Measurements from ENCODE around the gene CPT1A. TPM values are rescaled to one million over a fixed set of nuclear protein-coding genes. Genes with fewer than 3 reads are reported as not detected.

CPT1A gene
- total and polyA plus RNA-seq, 10 of the 15 experiments (the other 5 are each of a cell fraction or from before 2014, with no cell fraction given), result 1.1 to 17.5 (median 6.0) TPM

- H3K4me2 ChIP-seq (ENCODE audit: control insufficient read depth, insufficient read depth), result no peak overlapping the region
- H2AFZ ChIP-seq (ENCODE audit: control insufficient read depth, low read depth, low read length), result no peak overlapping the region
- no peak overlapping the region for H3K27ac ChIP-seq (ENCODE audit: control insufficient read depth, insufficient read depth)
- ATAC-seq (no peak), FAIRE-seq (no peak), DNase-seq (ENCODE audit: low read depth, low spot score) (no peak)
- ChIA-PET RAD21 (ENCODE audit: unreplicated experiment) (no interaction called here), SMC1A (ENCODE audit: uncharacterized antibody, unreplicated experiment) (no interaction called here), POLR2A (no interaction called here), CTCF (no interaction called here)
- no peaks in the 10 kb centered on the region for H3K4me1 ChIP-seq (ENCODE audit: control insufficient read depth, insufficient read depth, low read length)
- WGBS (ENCODE audit: insufficient coverage, insufficient replicate concordance, low lambda C conversion rate, missing lambda C conversion rate), result 67% methylated on average over 8 of the region's 8 CpGs
- intact Hi-C loops (cut with micrococcal nuclease; ENCODE audit: unreplicated experiment), result no loop called here
- in situ Hi-C loops (cut with MboI), result no loop called here
- H4K20me1 ChIP-seq (ENCODE audit: control insufficient read depth, insufficient read depth), result no peaks in the 10 kb centered on the region
- no peaks in the 10 kb centered on the region; the same call in 2 of the 3 replicates for H3K9me3 ChIP-seq (replicated peaks; ENCODE audit: control insufficient read depth, insufficient read depth, low read length)
- H3K36me3 ChIP-seq (ENCODE audit: control insufficient read depth in 2 of 2, insufficient read depth in 2 of 2, low read length in 1 of 2), result no peaks in the 10 kb centered on the region
- H3K9ac ChIP-seq (ENCODE audit: control insufficient read depth, insufficient read depth, low read length), result no peak overlapping the region
- peaks cover 0 to 4% of the 10 kb centered on the region in 2 experiments; a peak in 3 of 4 replicates for H3K27me3 ChIP-seq (replicated peaks in 1 of 2; ENCODE audit: control insufficient read depth in 2 of 2, insufficient read depth in 2 of 2, low read length in 1 of 2)
- H3K79me2 ChIP-seq (ENCODE audit: control insufficient read depth, insufficient read depth, low read length), result no peaks in the 10 kb centered on the region
- no peak overlapping the region for H3K4me3 ChIP-seq
- TF ChIP-seq KLF5 (IDR thresholded peaks at IDR 0.05; ENCODE audit: partially characterized antibody), result no peak
- no peak for TF ChIP-seq WRNIP1 (IDR thresholded peaks at IDR 0.05; ENCODE audit: borderline replicate concordance, low read depth, low read length)
- TF ChIP-seq SKIL (IDR thresholded peaks at IDR 0.05; ENCODE audit: low read depth, poor library complexity, severe bottlenecking), result no peak
- TF ChIP-seq ZBTB33 (IDR thresholded peaks at IDR 0.05), result no peak
- no peak for TF ChIP-seq ESRRA (IDR thresholded peaks at IDR 0.05; ENCODE audit: low read length)
- TF ChIP-seq TBL1XR1 (IDR thresholded peaks at IDR 0.05; ENCODE audit: low read depth, low read length), result no peak
- TF ChIP-seq RBBP5 (conservative IDR thresholded peaks at IDR 0.05), result no peak
- TF ChIP-seq RB1 (IDR thresholded peaks at IDR 0.05; ENCODE audit: borderline replicate concordance), result no peak
- no peak for TF ChIP-seq EGR1 (IDR thresholded peaks at IDR 0.05; ENCODE audit: borderline replicate concordance in 1 of 2, low read depth in 2 of 2, low read length in 2 of 2)
- BruUV-seq (replicated peaks), result no TSS peak
Observed at GRCh38 chr11:68859123-68859522, 17.4 kb upstream of the CPT1A start.
